WTC11 (cell line): Measurements from ENCODE around the gene TRIB2.

Experiments
- ATF6 ChIP-seq: sonication (generic); formaldehyde crosslinking; IDR thresholded peaks from 2 replicates; pipeline ENCODE4 v1.8.1; 2023; ENCODE audit warnings: mild to moderate bottlenecking, missing genetic modification reagents
- CTCF ChIP-seq: fragments of 200-600 bp; IDR thresholded peaks from 2 replicates; pipeline ENCODE4 v1.8.0; 2022; ENCODE audit warnings: antibody characterized with exemption
- E2F5 ChIP-seq: sonication (generic); formaldehyde crosslinking; IDR thresholded peaks from 2 replicates; pipeline ENCODE4 v1.8.1; 2022; ENCODE audit warnings: mild to moderate bottlenecking, moderate library complexity, missing genetic modification reagents
- ESRRA ChIP-seq: sonication (generic); formaldehyde crosslinking; IDR thresholded peaks from 2 replicates; pipeline ENCODE4 v1.8.1; 2022; ENCODE audit warnings: mild to moderate bottlenecking, missing genetic modification reagents, borderline replicate concordance
- ETV6 ChIP-seq: sonication (generic); formaldehyde crosslinking; IDR thresholded peaks from 2 replicates; pipeline ENCODE4 v1.8.1; 2022; ENCODE audit warnings: mild to moderate bottlenecking, missing genetic modification reagents
- HMGXB4 ChIP-seq: sonication (generic); formaldehyde crosslinking; IDR thresholded peaks from 2 replicates; pipeline ENCODE4 v1.8.1; 2023; ENCODE audit warnings: mild to moderate bottlenecking, moderate library complexity, missing genetic modification reagents
- IRF1 ChIP-seq: sonication (generic); formaldehyde crosslinking; IDR thresholded peaks from 2 replicates; pipeline ENCODE4 v1.8.0; 2023; ENCODE audit warnings: missing genetic modification reagents
- JUN ChIP-seq: sonication (generic); formaldehyde crosslinking; IDR thresholded peaks from 2 replicates; pipeline ENCODE4 v1.8.0; 2023; ENCODE audit warnings: mild to moderate bottlenecking, missing genetic modification reagents
- NR3C1 ChIP-seq: sonication (generic); formaldehyde crosslinking; conservative IDR thresholded peaks from 2 replicates; pipeline ENCODE4 v1.8.1; 2023; ENCODE audit warnings: low read depth, mild to moderate bottlenecking, missing genetic modification reagents
- ZNF138 ChIP-seq: sonication (generic); formaldehyde crosslinking; conservative IDR thresholded peaks from 2 replicates; pipeline ENCODE4 v1.8.1; 2022; ENCODE audit warnings: mild to moderate bottlenecking, moderate library complexity, missing genetic modification reagents
- TF ChIP-seq, protein P1 (sequence below): sonication (generic); formaldehyde crosslinking; IDR thresholded peaks from 2 replicates; pipeline ENCODE4 v1.8.1; 2022; ENCODE audit warnings: low read depth, missing genetic modification reagents, borderline replicate concordance
- TF ChIP-seq, protein P2 (sequence below): sonication (generic); formaldehyde crosslinking; IDR thresholded peaks from 2 replicates; pipeline ENCODE4 v1.8.0; 2022; ENCODE audit warnings: mild to moderate bottlenecking, missing genetic modification reagents

GRCh38 chr2:12674644-12675328 lies 42.0 kb upstream of the TRIB2 start:
- TF ChIP-seq IRF1 (CRISPR knock-in tag) (no peak), ESRRA (CRISPR knock-in tag) (no peak), JUN (CRISPR knock-in tag) (no peak), CTCF (no peak), NR3C1 (CRISPR knock-in tag) (no peak), E2F5 (CRISPR knock-in tag) (no peak), ATF6 (no peak), HMGXB4 (CRISPR knock-in tag) (no peak), ETV6 (CRISPR knock-in tag) (no peak), ZNF138 (CRISPR knock-in tag) (no peak)
- TF ChIP-seq, protein P1, sequence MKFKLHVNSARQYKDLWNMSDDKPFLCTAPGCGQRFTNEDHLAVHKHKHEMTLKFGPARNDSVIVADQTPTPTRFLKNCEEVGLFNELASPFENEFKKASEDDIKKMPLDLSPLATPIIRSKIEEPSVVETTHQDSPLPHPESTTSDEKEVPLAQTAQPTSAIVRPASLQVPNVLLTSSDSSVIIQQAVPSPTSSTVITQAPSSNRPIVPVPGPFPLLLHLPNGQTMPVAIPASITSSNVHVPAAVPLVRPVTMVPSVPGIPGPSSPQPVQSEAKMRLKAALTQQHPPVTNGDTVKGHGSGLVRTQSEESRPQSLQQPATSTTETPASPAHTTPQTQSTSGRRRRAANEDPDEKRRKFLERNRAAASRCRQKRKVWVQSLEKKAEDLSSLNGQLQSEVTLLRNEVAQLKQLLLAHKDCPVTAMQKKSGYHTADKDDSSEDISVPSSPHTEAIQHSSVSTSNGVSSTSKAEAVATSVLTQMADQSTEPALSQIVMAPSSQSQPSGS (CRISPR knock-in tag): no peak
- TF ChIP-seq, protein P2, sequence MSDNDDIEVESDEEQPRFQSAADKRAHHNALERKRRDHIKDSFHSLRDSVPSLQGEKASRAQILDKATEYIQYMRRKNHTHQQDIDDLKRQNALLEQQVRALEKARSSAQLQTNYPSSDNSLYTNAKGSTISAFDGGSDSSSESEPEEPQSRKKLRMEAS: no peak
